Stomach (tissue), 9 donors: Measurements from ENCODE around the gene PLA2G4A. TPM values are rescaled to one million over a fixed set of nuclear protein-coding genes. Genes with fewer than 3 reads are reported as not detected.

Source experiments
- DNase-seq, 2 donors: peaks; one replicate each; pipeline versions ENCODE4 v3.0.0 to v3.0.0-alpha.2; 2013 to 2019
- H3K27ac ChIP-seq, 5 donors: fragments of 200-600 bp in 4 of 5; sonication (generic) in 4 of 5; one replicate each; pipeline ENCODE4 v1.5.1; 2013 to 2019; ENCODE audit warnings: mild to moderate bottlenecking in 1 of 5, moderate library complexity in 1 of 5
- H3K27me3 ChIP-seq, 3 donors: fragments of 200-600 bp; sonication (generic); one replicate each; pipeline ENCODE4 v1.5.1; 2017 to 2019; ENCODE audit warnings: mixed run types in 1 of 3
- H3K36me3 ChIP-seq, 4 donors: fragments of 200-600 bp; sonication (generic); 1 replicate in 3 of 4; 2 replicates in 1 of 4; pipeline ENCODE4 v1.5.1; 2016 to 2019
- H3K4me1 ChIP-seq, 4 donors: fragments of 200-600 bp; sonication (generic); one replicate each; pipeline ENCODE4 v1.5.1; 2016 to 2019
- H3K4me3 ChIP-seq, 4 donors: fragments of 200-600 bp; sonication (generic) in 3 of 4; one replicate each; pipeline ENCODE4 v1.5.1; 2016 to 2019; ENCODE audit warnings: mild to moderate bottlenecking in 1 of 4
- H3K9me3 ChIP-seq, 4 donors: fragments of 200-600 bp; sonication (generic); one replicate each; pipeline ENCODE4 v1.5.1; 2016 to 2019
- CTCF ChIP-seq, 7 experiments: fragments of 450-650 bp in 4 of 7; fragments of 200-600 bp in 3 of 7; sonication (generic) in 3 of 7; IDR thresholded peaks; one replicate each; pipeline ENCODE4 v1.5.1; 2016 to 2019; ENCODE audit warnings: antibody characterized with exemption in 7 of 7, control low read depth in 2 of 7, mild to moderate bottlenecking in 1 of 7
- EP300 ChIP-seq: sonication (generic); formaldehyde crosslinking; IDR thresholded peaks from one replicate; pipeline ENCODE4 v1.6.1; 2017; ENCODE audit warnings: antibody characterized with exemption
- POLR2A ChIP-seq, 4 donors: fragments of 450-650 bp; IDR thresholded peaks; one replicate each; pipeline ENCODE4 v1.6.1; 2016; ENCODE audit warnings: antibody characterized with exemption in 4 of 4, control low read depth in 2 of 4, mild to moderate bottlenecking in 1 of 4, moderate library complexity in 1 of 4
- POLR2AphosphoS5 ChIP-seq, 3 donors: sonication (generic); formaldehyde crosslinking; IDR thresholded peaks; one replicate each; pipeline ENCODE4 v1.6.1; 2016; ENCODE audit warnings: antibody characterized with exemption in 3 of 3
- WGBS, 5 donors: extraction: QIAGEN DNeasy Blood & Tissue Kit in 3 of 5; methylation state at CpG; one replicate each; pipeline versions ENCODE4 v1.1.5 to v1.1.7; 2013 to 2018; 5-methylcytosine and 5-hydroxymethylcytosine counted together
- intact Hi-C: fragments of 100-400 bp; cut with DNase I; formaldehyde crosslinking; loops from one replicate; pipeline ENCODE4 v1.15.1; 2023; ENCODE audit warnings: low total_unique reads
- polyA plus RNA-seq, 3 donors: library from polyadenylated mRNA; stranded (reverse); fragments of 200-250 nt; gene quantifications; one replicate each; pipeline ENCODE4 v1.2.3, GENCODE V29; 2013
- total RNA-seq, 5 donors: library from RNA; depleted of rRNA; stranded (reverse); fragments of >200 nt; gene quantifications; one replicate each; pipeline versions ENCODE4 v1.1.0 to v1.2.3, GENCODE V29; 2014 to 2016
- donor health status: healthy with polysubstance abuse.
- donor health status: Bipolar disorder and iron deficiency.
- donor health status: healthy.

The PLA2G4A gene
- total and polyA plus RNA-seq, 8 donors = 2.2 to 17.8 (median 6.8) TPM

GRCh38 chr1:187006896-187007295, 178.1 kb downstream of the PLA2G4A start:
- TF ChIP-seq POLR2AphosphoS5 (IDR thresholded peaks at IDR 0.05) = no peak
- TF ChIP-seq POLR2A (IDR thresholded peaks at IDR 0.05) = no peak

GRCh38 chr1:187009320-187009719, 180.6 kb downstream of the PLA2G4A start:
- TF ChIP-seq CTCF (IDR thresholded peaks at IDR 0.05) (no peak), POLR2A (IDR thresholded peaks at IDR 0.05) (no peak), POLR2AphosphoS5 (IDR thresholded peaks at IDR 0.05) (no peak), EP300 (no peak)
- intact Hi-C loops = no loop called here

More at GRCh38 chr1:187006896-187007295, 178.1 kb downstream of the PLA2G4A start:
- DNase-seq = no peak
- Histone ChIP-seq H3K9me3 (peaks cover 0 to 32% (median 12%) of the 10 kb centered on the region in 4 donors), H3K27me3 (no peaks in the 10 kb centered on the region), H3K27ac (no peak overlapping the region), H3K36me3 (no peaks in the 10 kb centered on the region), H3K4me1 (no peaks in the 10 kb centered on the region), H3K4me3 (no peak overlapping the region)
- WGBS, 5 donors = 56 to 65% (median 57%) methylated on average over 2 of the region's 2 CpGs
- intact Hi-C loops = no loop called here

DNA sequence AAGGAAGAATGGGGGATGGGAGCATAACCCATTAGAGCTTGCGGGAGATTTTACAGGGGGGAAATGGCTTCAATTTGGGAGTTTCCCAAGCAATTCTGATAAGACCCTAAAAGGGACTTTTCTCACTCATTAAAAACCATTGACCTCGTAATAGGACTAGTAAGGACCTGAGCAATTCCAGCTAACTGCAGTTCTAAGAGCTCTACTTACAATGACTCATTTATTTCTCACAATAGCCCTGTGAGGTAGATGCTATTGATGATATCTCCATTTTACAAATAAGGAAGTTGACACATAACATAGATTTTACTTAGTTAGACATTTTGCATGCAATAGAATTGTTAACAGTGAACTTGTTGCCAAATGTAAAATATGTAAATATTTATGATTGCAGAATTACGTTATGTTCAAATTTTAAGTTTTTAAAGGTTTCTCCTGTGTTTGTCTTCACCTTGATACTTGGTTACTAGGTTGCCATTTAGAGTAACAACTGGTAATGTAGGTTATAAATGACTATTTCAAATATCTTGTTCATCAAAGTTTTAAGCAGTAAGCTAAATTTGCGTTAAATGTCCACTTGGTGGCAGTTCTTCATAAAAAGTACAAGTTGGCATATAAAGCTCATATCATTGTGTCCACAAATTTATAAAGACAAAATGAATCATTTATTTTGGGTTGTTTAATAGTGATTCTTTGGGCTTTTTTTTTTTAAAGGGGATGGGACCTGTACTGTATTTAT, 182.0 kb downstream of the PLA2G4A start:
- no peaks in the 10 kb centered on the region for H3K36me3 ChIP-seq
- intact Hi-C loops = no loop called here
- no peak overlapping the region for H3K27ac ChIP-seq
- DNase-seq = no peak
- no peaks in the 10 kb centered on the region for H3K27me3 ChIP-seq
- no peak for TF ChIP-seq POLR2A (IDR thresholded peaks at IDR 0.05)
- no peak for TF ChIP-seq EP300
- TF ChIP-seq POLR2AphosphoS5 (IDR thresholded peaks at IDR 0.05) = no peak
- WGBS, 5 donors = 65 to 78% (median 73%) methylated on average over 4 of the region's 4 CpGs
- H3K4me3 ChIP-seq = no peak overlapping the region
- peaks cover 0 to 32% (median 12%) of the 10 kb centered on the region in 4 donors for H3K9me3 ChIP-seq
- H3K4me1 ChIP-seq = no peaks in the 10 kb centered on the region

More at GRCh38 chr1:187009320-187009719, 180.6 kb downstream of the PLA2G4A start:
- Histone ChIP-seq H3K9me3 (peaks cover 0 to 32% (median 12%) of the 10 kb centered on the region in 4 donors), H3K36me3 (no peaks in the 10 kb centered on the region), H3K27me3 (no peaks in the 10 kb centered on the region), H3K4me1 (no peaks in the 10 kb centered on the region), H3K4me3 (no peak overlapping the region), H3K27ac (no peak overlapping the region)
- 64 to 80% (median 73%) methylated on average over 2 of the region's 2 CpGs for WGBS, 5 donors
- DNase-seq = no peak

DNA sequence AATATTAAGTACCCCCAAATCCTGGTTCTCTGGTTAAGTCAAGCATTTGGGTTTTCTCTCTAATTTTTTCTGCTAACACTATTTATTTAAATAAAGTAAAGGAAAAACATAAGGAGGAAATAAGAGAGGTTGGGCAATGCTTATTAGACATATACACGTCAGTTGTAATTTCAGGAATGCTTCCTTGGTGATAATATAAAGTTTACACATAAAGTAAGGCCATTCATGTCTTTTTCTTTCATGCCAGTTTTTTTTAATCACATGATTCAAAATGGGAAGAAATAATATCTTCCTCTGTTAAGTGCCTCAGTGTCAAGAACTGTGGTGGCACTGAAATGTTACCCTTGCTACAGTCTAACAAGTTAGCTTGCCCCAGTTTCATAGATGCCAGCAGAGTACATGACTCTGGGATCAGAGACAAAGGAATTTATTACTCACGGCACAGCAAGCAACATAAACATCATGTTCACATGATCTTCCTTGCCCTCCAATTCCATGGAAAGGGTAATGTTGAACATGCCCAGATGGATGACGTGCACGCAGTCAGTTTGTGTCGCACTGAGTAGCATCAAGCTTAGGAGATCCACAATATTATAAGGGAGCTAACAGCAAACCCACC, 184.9 kb downstream of the PLA2G4A start:
- Histone ChIP-seq H3K4me3 (no peak overlapping the region), H3K36me3 (no peaks in the 10 kb centered on the region), H3K27me3 (no peaks in the 10 kb centered on the region), H3K4me1 (no peaks in the 10 kb centered on the region), H3K27ac (no peak overlapping the region), H3K9me3 (peaks cover 0 to 7% (median 2%) of the 10 kb centered on the region in 4 donors)
- no peak for DNase-seq
- 78 to 87% (median 78%) methylated on average over 5 of the region's 5 CpGs for WGBS, 5 donors
- no peak for TF ChIP-seq CTCF (IDR thresholded peaks at IDR 0.05)
- TF ChIP-seq EP300 = no peak
- no peak for TF ChIP-seq POLR2A (IDR thresholded peaks at IDR 0.05)
- no peak for TF ChIP-seq POLR2AphosphoS5 (IDR thresholded peaks at IDR 0.05)
- intact Hi-C loops = no loop called here

- H3K4me3 ChIP-seq = no peak overlapping the region
- no peaks in the 10 kb centered on the region for H3K36me3 ChIP-seq
- intact Hi-C loops = no loop called here
- DNase-seq = no peak
- H3K4me1 ChIP-seq = no peaks in the 10 kb centered on the region
- H3K27me3 ChIP-seq = no peaks in the 10 kb centered on the region
- H3K27ac ChIP-seq = no peak overlapping the region
- no peaks in the 10 kb centered on the region for H3K9me3 ChIP-seq
- TF ChIP-seq POLR2A (IDR thresholded peaks at IDR 0.05) (no peak), CTCF (IDR thresholded peaks at IDR 0.05) (no peak), POLR2AphosphoS5 (IDR thresholded peaks at IDR 0.05) (no peak)
These were observed 189.5 kb downstream of the PLA2G4A start for GRCh38 chr1:187018291-187018690.
